Left lung (tissue), 10 donors: Measurements from ENCODE around the gene DEFB125. TPM values are rescaled to one million over a fixed set of nuclear protein-coding genes. Genes with fewer than 3 reads are reported as not detected.

Experiments used
- ATAC-seq: fragments of 200-7000 bp; cut with Tn5 transposase; one replicate; pipeline ENCODE4 v1.9.1; 2020; ENCODE audit warnings: moderate library complexity
- DNase-seq, 4 donors: peaks; one replicate each; pipeline ENCODE4 v3.0.0-alpha.2; 2013 to 2020
- H3K27ac ChIP-seq, 2 donors: fragments of 200-600 bp; sonication (generic) in 1 of 2; one replicate each; pipeline versions ENCODE4 v1.5.0 to v1.8.0; 2020 to 2021
- H3K27me3 ChIP-seq, 2 donors: fragments of 200-600 bp; sonication (generic) in 1 of 2; one replicate each; pipeline versions ENCODE4 v1.5.0 to v1.8.0; 2020 to 2021
- H3K36me3 ChIP-seq, 2 donors: fragments of 200-600 bp; sonication (generic) in 1 of 2; one replicate each; pipeline versions ENCODE4 v1.5.0 to v1.8.0; 2020 to 2021
- H3K4me1 ChIP-seq, 2 donors: fragments of 200-600 bp; one replicate each; pipeline ENCODE4 v1.8.0; 2021
- H3K4me3 ChIP-seq, 2 donors: fragments of 200-600 bp; sonication (generic) in 1 of 2; one replicate each; pipeline versions ENCODE4 v1.5.0 to v1.8.0; 2020 to 2021; ENCODE audit warnings: mild to moderate bottlenecking in 1 of 2
- H3K9me3 ChIP-seq, 2 donors: fragments of 200-600 bp; sonication (generic) in 1 of 2; one replicate each; pipeline versions ENCODE4 v1.5.0 to v1.8.0; 2020 to 2021
- CTCF ChIP-seq, 2 donors: fragments of 200-600 bp; sonication (generic) in 1 of 2; IDR thresholded peaks; one replicate each; pipeline versions ENCODE4 v1.5.0 to v1.8.0; 2021; ENCODE audit warnings: antibody characterized with exemption in 2 of 2
- intact Hi-C, 2 donors: fragments of 100-400 bp; cut with DNase I; formaldehyde crosslinking; loops; one replicate each; pipeline versions ENCODE4 v1.11.2 to v1.14.2; 2022
- polyA plus RNA-seq, 6 donors: library from polyadenylated mRNA; unstranded; fragments of 120-200 nt; gene quantifications; one replicate each; pipeline ENCODE4 v1.2.1, GENCODE V29; 2013; ENCODE audit not compliant: insufficient read length in 6 of 6
- total RNA-seq, 2 donors: library from RNA; stranded (reverse); fragmentation: NEBNext Ultra II Directional; extraction: Animal tissue kit (Norgen Biotek cat#: 25700); gene quantifications; one replicate each; pipeline ENCODE4 v1.2.1, GENCODE V29; 2021
- donor health status: DM: no; HTN: yes; CAD: no.
- donor health status: DM: no; HTN: no; CAD: no.

Gene DEFB125
- total and polyA plus RNA-seq, 8 donors: not detected

GRCh38 chr20:64026-64603 is 23.4 kb upstream of the DEFB125 start:
- no peaks in the 10 kb centered on the region for H3K4me1 ChIP-seq
- no peak for ATAC-seq
- intact Hi-C loops: no loop called here
- no peak for TF ChIP-seq CTCF (IDR thresholded peaks at IDR 0.05)
- no peak overlapping the region for H3K4me3 ChIP-seq
- H3K27ac ChIP-seq: no peak overlapping the region
- H3K27me3 ChIP-seq: peaks cover 0 to 19% of the 10 kb centered on the region in 2 donors
- H3K9me3 ChIP-seq: peaks cover 0 to 25% of the 10 kb centered on the region in 2 donors
- DNase-seq: no peak
- no peaks in the 10 kb centered on the region for H3K36me3 ChIP-seq

- TF ChIP-seq CTCF (IDR thresholded peaks at IDR 0.05): no peak
- H3K36me3 ChIP-seq: no peaks in the 10 kb centered on the region
- no peak overlapping the region for H3K4me3 ChIP-seq
- H3K9me3 ChIP-seq: peaks cover 0 to 25% of the 10 kb centered on the region in 2 donors
- DNase-seq (no peak), ATAC-seq (no peak)
- peaks cover 0 to 19% of the 10 kb centered on the region in 2 donors for H3K27me3 ChIP-seq
- H3K4me1 ChIP-seq: no peaks in the 10 kb centered on the region
- no peak overlapping the region for H3K27ac ChIP-seq
- intact Hi-C loops: no loop called here
Observed at GRCh38 chr20:64766-65322, 22.6 kb upstream of the DEFB125 start.

- no peak overlapping the region for H3K4me3 ChIP-seq
- DNase-seq: no peak
- H3K4me1 ChIP-seq: no peaks in the 10 kb centered on the region
- intact Hi-C loops: no loop called here
- TF ChIP-seq CTCF (IDR thresholded peaks at IDR 0.05): no peak
- peaks cover 0 to 3% of the 10 kb centered on the region in 2 donors for H3K9me3 ChIP-seq
- no peak overlapping the region for H3K27ac ChIP-seq
- no peaks in the 10 kb centered on the region for H3K36me3 ChIP-seq
- peaks cover 0 to 9% of the 10 kb centered on the region in 2 donors for H3K27me3 ChIP-seq
- no peak for ATAC-seq
Observed at GRCh38 chr20:77231-77630, 10.2 kb upstream of the DEFB125 start.

GRCh38 chr20:78338-78737 is 9.1 kb upstream of the DEFB125 start:
- Histone ChIP-seq H3K4me1 (no peaks in the 10 kb centered on the region), H3K27ac (no peak overlapping the region), H3K36me3 (no peaks in the 10 kb centered on the region), H3K27me3 (peaks cover 0 to 12% of the 10 kb centered on the region in 2 donors), H3K9me3 (peaks cover 0 to 3% of the 10 kb centered on the region in 2 donors), H3K4me3 (no peak overlapping the region)
- DNase-seq (no peak), ATAC-seq (no peak)
- intact Hi-C loops: no loop called here
- no peak for TF ChIP-seq CTCF (IDR thresholded peaks at IDR 0.05)

GRCh38 chr20:79565-79964 is 7.9 kb upstream of the DEFB125 start:
- no peaks in the 10 kb centered on the region for H3K36me3 ChIP-seq
- no peak overlapping the region for H3K27ac ChIP-seq
- TF ChIP-seq CTCF (IDR thresholded peaks at IDR 0.05): no peak
- H3K4me3 ChIP-seq: no peak overlapping the region
- H3K27me3 ChIP-seq: peaks cover 0 to 11% of the 10 kb centered on the region in 2 donors
- intact Hi-C loops: no loop called here
- no peaks in the 10 kb centered on the region for H3K4me1 ChIP-seq
- H3K9me3 ChIP-seq: peaks cover 0 to 3% of the 10 kb centered on the region in 2 donors
- ATAC-seq (no peak), DNase-seq (peak in 1 of 4 donors; percentile 28)
